NCI-H774 (cell line): ENCODE data around the gene C7orf33.
A peak's percentile ranks its signal among the peaks of the same experiment; 100 is the strongest.
"Not testable (repeated sequence)": the region's sequence is repeated elsewhere in the genome, so short reads cannot be mapped to it uniquely, and the experiment has no call there.

ENCODE experiments used
- DNase-seq: peaks from one replicate; lab custom pipeline; 2025; lab: John Stamatoyannopoulos, UW

C7orf33 gene, protein sequence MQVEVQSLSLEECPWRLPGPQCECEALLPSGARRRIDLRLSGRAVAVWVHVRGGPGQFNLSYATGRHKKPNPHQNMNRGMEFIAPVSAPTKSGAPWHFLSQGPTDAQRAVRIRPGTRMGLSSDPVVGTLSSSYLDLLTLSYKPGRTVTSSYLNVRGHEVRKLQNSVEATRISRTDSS

DNA sequence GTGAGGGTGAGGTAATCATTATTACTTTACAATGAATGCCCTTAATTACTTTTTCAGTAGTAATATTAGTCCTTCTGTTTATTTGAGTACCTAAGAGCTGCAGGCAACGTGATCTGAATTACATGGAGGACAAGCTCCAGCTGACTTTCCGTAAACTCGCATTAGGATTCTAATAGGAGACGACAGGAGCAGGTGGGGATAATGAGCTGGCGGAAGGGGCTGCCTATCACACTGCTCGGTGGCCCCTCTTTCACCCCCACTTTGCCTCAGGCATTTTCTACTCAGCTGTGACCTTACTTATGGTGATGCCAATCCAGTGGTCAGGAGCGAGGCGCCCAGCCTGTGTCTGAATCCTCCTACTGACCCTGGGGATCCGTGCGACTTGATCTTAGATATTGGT, at the start of gene C7orf33:
Gene C7orf33, plus strand, starts transcription at position 296 of the 400 bp plus-strand sequence. CDS start 160 bp downstream, outside the sequence.
- DNase-seq, result peak; percentile 32

DNA sequence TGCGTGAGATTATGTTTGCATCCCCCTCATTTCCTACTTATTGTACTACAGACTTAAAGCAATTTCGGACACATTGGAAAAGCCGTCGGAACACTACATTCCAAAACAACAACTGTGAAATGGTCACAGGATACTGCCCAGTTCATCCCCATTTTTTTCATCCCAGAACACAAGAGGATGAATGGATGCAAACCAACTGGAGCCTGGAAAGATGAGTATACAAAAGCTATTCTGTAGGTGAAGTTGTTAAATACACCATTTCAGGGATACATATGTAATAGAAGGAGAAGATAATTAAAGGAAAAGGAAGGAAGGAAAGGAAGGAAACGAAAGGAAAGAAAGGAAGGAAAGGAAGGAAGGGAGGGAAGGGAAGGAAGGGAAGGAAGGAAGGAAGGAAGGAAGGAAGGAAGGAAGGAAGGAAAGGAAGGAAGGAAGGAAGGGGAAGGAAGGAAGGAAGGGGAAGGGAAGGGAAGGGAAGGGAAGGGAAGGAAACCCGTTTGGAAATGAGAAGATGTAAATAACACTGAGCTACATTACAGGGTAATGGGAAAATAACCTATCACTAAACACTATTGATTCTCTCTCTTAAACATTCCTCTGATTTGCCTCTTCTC, 48.6 kb upstream of the C7orf33 start:
- DNase-seq, result no peak

DNA sequence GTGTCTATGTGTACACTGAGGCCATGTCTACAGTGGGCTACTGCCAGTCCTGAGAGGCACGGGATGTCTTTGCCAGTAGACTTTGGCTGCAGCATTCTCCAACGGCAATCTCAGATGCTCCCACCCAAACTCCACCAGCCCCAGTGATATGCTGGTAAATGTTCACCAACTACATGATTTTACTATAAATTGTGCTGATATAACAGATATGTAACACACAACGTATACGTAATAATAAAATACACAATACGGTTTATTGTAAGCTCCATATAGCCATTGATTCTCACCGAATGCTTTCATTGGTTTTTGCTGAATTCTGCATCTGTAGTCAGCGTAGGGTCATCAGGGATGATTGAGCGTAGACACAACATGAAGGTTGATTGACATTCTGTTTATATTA, 47.3 kb upstream of the C7orf33 start:
- no peak for DNase-seq

DNA sequence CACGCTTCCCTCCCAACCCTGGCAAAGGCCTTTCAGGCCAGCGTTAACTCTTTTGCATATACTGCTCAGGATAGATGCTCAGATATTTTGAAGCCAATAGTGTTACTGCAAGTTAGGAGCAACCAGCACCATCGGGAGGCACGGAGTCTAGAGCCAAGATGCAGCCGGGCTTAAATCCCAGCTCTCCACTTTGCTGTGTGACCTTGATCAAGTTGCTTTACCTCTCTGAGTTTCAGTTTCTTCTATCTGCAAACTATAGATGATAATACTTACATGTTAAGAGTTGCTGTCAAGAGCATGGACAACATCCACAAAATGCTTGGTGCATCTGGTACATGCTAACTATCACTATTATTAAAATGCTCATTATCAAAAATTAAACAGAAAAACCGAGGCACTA, 45.4 kb upstream of the C7orf33 start:
- DNase-seq, result no peak

DNA sequence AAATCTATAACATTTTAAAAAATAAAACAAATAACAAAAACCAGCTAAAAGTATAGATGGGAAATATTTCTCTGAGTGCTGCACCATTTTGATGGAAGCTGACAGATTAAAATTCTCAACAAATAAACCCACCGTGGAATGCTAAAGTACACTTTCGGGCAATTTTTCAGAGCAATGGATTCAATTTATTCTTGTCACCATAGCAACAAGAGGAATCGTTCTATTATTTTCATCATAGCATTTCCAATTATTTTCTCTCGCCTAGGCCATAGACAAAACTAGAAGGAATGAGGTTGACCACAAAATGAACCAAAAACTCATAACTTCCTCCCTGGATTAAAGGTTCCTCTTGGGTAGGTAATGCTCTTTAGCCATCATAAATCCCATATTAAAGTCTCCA, 44.6 kb upstream of the C7orf33 start:
- no peak for DNase-seq

DNA sequence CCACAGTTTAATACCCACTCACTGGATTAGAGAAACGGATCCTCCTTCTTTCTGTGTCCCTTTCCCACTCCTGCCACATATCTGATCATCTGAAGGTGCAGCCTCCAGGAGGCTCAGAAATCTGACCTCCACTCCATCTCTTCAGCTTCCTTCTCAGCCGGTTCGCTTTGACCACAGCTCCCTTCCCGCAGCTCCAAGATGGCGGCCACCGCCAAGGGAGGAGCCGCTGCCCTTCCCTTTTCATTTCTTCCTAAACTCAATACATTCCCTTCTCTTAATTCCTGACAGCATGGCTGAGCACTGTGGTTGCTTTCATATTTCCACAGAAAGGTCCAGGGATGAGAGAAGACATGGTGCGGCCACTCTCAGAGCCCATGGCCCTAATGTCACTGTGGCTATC, 43.7 kb upstream of the C7orf33 start:
- no peak for DNase-seq

DNA sequence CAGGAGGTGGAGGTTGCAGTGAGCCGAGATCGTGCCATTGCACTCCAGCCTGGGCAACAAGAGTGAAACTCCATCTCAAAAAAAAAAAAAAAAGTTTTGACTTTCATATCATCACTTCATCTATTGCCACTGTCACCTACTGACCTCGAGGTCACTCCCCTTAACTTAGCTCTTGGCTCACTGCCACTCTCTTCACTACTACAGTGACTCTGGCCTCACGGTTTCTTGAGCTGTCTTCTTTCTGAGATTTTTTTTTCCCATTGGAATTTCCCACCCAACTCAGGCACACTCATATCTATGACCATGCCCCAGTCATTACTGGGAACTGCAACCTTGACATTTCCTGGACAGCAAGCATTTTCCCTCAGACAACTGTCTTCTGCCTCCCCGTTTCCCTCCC, 42.6 kb upstream of the C7orf33 start:
- no peak for DNase-seq

DNA sequence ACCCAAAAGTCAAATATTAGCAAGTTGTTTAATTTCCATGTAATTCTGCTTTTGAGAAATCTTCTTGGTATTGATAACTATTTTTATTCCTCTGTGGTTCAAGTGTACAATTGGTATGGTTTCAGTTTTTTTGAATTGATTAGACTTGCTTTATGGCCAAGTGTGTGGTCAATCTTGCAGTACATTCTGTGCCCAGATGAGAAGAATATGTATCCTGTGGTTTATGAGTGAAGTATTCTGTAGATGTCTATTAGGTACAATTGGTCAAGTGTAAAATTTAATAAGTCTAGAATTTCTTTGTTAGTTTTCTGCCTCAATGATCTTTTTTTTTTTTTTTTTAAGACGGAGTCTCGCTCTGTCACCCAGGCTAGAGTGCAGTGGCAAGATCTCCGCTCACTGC, 36.6 kb upstream of the C7orf33 start:
- DNase-seq, result no peak

DNA sequence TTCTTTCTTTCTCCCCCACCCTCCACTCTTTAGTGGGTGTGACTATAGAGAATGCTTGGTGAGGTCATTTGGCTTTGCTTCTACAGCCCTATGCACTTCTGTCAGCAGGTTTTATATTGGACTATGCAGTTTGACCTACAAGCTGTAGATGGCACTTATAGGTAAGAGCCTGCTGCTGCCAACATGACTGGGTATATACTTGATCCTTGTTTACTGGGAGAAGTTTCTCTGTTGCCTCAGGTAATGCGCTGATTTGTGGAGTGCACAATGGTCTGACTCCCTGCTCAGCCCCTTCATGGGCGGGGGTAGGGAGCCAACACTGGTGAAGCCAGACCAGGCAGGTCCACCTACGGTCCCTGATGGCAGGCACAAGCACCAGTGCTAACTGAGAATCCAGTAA, 33.7 kb upstream of the C7orf33 start:
- DNase-seq, result no peak

DNA sequence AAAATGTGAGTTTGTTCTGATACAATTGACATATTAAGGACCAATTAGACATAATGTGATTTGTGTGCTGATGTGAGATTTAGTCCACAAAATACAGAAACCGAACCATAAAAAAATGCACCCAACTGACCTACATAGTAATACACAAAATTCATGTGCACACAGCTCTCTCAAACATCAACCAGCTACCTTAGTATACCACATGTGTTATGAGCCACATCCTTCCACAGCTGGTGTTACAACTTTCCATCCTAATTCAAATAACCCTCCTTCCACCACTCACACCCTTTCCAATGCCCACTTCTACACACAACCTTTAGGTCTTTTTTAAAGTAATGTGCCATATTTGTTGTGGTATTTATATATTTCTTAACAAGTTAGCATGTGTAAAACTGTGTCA, 31.7 kb upstream of the C7orf33 start:
- no peak for DNase-seq

DNA sequence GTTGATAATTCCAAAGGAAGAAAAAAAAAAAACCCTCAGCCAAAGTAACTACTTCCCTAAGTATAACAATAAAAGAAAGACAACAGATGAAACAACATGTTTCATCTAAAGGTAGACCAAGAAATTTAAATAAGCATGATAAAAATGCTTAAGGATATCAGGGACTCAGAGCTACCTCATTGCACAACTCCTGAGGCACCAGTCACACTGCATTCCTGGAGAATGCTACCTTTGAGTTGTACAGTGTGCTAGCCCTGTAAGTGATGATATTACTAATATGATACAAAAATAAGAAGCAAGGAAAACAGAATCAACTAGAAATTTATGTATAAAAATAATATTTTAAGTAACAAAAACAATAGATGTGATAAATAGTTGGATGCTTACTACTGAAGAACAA, 29.5 kb upstream of the C7orf33 start:
- DNase-seq, result no peak

DNA sequence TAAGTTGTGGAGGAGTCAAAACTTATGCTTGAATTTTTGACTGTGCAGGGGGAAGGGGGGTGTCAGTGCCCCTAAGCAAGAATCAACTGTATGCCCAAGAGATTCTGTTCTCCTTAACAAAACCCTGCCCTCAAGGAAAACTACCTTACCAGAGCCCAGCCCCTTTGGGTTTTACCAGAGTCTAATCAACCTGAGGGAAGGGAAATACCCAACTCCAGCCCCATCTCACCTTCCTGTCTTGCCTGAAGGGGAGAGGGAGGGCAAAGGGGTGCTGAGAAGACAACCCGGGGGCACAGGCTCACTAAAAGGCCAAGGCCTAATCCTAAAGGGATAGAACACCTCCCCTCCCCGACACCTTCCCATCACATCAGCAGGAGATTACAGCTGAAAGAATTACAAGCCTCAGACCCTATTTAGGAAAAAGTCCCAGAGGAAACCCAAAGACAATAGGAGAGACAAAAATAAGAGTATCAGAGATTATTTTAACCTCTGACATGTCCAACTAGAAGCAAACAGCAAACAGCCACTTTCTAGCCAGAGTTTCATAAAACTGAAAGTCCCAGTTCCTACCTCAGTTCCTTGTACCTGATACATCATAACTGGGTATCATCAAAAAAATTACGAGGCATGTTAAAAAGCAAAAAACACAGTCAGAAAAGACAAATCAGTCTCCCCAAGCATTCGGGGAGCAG, 26.8 kb upstream of the C7orf33 start:
- no peak for DNase-seq

DNA sequence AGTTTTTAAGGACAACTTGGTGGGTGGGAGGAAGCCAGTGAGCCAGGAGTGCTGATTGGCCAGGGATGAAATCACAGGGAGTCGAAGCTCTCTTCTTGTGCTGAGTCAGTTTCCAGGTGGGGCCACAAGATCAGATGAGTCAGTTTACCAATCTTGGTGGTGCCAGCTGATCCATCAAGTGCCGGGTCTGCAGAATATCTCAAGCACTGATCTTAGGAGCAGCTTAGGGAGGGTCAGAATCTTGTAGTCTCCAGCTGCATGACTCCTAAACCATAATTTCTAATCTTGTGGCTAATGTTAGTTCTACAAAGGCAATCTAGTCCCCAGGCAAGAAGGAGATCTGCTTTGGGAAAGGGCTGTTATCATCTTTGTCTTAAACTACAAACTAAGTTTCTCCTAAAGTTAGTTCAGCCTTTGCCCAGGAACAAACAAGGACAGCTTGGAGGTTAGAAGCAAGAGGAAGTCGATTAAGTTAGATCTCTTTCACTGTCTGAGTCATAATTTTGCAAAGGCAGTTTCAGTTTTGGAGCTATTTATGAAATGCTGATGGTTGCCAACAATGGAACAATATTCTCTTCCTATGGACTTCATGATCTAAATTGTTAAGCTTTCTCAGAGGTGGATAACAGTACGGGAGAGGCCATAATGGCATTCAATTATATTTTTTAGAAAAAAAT, 26.2 kb upstream of the C7orf33 start:
- DNase-seq, result not testable (repeated sequence)

DNA sequence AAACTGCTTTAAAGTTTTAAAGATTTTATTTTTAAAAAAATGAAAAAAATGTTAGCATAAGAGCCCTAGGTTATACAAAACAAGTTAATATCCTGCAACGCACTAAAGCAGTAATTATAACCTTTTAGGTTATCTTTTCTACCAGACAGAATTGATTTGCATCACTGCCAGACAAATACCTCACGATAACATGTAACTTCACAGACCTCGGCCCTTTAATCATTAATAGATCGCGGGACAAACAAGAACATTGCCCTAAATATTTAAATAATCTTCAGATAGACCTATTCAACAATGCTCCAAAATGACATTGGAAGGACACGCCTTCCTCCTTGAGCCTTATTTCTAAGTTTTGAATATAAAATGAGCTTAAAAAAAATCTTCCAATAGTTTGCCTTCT, 23.8 kb upstream of the C7orf33 start:
- no peak for DNase-seq

DNA sequence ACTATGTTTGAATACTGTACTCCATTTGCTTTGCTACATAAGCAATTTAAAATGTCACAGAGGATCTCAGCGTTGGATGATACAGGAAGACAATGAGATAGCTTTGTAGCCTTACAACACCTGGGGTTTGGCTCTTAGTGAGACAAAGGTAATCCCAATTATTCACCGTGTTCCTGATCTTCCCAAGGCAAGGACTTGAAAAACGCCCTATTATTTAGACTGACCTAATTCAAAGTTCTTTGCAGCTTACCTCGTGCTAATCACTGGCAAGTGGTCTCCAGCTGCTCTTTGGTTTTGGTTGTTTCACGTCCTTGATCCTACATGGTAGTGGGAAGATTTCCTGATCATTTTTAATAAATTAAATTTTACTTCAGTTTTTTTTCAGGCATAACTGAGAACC, 23.0 kb upstream of the C7orf33 start:
- no peak for DNase-seq

DNA sequence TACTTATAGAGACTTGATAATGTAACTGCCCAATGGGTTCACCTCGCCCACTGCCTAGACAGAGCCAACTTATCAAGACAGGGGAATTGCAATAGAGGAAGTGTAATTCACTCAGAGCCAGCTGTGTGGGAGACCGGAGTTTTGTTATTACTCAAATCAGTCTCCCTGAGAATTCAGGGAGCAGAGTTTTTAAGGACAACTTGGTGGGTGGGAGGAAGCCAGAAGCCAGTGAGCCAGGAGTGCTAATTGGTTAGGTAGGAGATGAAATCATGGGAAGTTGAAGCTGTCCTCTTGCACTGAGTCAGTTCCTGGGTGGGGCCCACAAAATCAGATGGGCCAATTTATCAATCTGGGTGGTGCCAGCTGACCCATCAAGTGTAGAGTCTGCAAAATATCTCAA, 20.1 kb upstream of the C7orf33 start:
- no peak for DNase-seq

DNA sequence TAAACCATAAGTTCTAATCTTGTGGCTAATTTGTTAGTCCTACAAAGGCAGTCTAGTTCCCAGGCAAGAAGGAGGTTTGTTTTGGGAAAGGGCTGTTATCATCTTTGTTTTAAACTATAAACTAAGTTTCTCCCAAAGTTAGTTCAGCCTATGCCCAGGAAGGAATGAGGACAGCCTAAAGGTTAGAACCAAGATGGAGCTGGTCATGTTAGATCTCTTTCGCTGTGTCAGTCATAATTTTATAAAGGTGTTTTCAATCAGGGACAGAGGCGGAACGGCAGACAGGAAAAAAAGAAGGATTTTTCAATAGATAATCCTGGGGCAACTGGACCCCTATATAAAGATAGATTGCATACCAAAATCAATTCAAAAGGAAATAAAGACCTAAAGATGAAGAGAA, 19.6 kb upstream of the C7orf33 start:
- not testable (repeated sequence) for DNase-seq

DNA sequence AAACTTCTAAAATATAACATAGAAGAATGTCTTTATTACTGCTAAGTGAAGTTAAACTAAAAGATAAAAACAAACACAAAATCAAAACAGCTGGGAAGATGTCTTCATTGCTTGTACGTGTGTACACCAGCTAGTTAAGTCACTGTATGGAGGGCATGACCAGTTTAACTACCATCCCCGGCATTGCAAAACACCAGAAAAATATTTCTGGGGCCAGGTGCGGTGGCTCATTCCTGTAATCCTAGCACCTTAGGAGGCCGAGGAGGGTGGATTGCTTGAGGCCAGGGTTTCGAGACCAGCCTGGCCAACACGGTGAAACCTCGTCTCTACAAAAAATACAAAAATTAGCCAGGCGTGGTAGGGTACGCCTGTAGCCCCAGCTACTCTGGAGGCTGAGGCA, 19.2 kb upstream of the C7orf33 start:
- no peak for DNase-seq

DNA sequence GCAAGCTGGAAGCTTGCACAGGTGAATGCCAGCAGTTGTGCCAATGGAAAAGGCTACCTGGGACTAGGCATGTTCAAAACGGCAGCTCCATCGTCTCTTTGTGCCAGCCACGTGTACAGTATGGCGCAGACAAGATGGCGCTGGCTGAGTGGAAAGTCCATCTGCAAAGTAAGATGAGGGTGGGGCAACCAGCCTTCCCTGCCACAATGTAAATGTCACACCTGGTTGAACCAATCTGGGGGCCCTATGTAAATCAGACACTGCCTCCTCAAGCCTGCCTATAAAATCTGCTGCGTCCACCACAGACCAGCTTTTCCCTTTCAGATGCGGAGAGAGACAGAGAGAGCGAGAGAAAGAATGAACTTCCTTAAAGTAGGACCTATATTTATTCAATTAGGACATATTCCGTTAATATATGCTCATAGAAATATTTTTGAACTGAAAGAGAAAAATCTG, 18.5 kb upstream of the C7orf33 start:
- no peak for DNase-seq

DNA sequence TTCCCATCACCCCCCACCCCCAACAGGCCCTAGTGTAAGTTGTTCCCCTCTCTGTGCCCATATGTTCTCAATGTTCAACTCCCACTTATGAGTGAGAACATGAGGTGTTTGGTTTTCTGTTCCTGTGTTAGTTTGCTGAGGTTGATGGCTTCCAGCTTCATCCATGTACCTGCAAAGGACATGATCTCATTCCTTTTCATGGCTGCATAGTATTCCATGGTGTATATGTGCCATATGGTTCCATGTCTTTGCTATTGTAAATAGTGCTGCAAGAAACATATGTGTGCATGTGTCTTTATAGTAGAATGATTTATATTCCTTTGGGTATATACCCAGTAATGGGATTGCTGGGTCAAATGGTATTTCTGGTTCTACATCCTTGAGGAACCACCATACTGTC, 17.0 kb upstream of the C7orf33 start:
- DNase-seq, result not testable (repeated sequence)

DNA sequence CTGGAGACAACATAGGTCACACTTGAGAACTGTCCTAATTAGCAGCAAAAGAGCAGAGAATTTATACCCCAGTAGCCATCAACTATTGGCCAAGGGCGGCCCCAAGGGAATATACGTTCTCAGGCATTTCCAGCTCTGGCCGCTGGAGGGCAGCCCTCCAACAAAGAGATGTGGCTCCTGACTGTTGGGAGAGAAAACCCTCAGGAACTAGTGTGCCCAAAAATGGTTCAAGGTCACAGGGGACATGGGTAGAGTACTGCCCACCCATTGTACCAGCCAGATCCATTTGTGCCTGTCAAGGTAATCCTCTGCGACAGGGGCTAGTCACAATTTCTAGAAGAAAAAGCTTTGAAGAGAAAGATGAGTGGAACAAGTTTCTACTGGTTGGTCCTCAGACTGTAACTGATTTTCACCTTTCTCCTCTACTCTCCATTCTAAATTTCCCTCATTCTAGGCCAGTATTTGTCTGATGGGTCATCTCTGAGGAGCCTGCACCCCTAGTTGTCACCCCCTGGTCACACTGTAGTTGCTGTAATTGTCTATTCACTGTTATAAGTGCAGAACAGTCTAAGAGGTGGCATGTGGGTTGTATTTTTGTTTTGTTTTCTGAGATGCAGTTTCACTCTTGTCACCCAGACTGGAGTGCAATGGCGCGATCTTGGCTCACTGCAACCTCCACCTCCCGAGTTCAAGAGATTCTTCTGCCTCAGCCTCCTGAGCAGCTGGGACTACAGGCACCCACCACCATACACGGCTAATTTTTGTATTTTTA, 14.7 kb upstream of the C7orf33 start:
- peak; percentile 54 for DNase-seq

DNA sequence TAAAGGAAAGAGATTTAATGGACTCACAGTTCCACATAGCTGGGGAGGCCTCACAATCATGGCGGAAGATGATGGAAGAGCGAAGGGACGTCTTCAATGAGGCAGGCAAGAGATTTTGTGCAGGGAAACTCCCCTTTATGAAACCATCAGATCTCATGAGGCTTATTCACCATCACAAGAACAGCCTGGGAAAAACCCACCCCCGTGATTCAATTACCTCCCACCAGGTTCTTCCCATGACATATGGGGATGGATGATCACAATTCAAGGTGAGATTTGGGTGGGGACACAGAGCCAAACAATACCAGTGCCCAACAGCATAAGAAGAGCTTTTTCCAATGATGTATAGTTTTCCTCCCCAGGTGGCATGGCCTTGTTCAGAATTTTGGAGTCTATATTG, 11.2 kb upstream of the C7orf33 start:
- no peak for DNase-seq
